OCI-LY1 (cell line): Measurements from ENCODE around the gene RFC1.

Source experiments
- H2AFZ ChIP-seq: fragments of 200-600 bp; sonication (generic), shearing (Covaris generic); 2 replicates; pipeline ENCODE4 v1.6.0; 2014; ENCODE audit warnings: antibody characterized with exemption, mild to moderate bottlenecking, low read length
- H3F3A ChIP-seq: fragments of 200-600 bp; sonication (generic), shearing (Covaris generic); 2 replicates; pipeline ENCODE4 v1.6.0; 2014; ENCODE audit warnings: mild to moderate bottlenecking, antibody characterized with exemption, low read length, moderate library complexity; ENCODE audit not compliant: insufficient read depth
- H3K27ac ChIP-seq: fragments of 200-600 bp; sonication (generic); 2 replicates; pipeline ENCODE4 v1.5.1; 2014; ENCODE audit warnings: low read length, mixed run types, mild to moderate bottlenecking, low read depth; ENCODE audit not compliant: poor library complexity, severe bottlenecking
- H3K27me3 ChIP-seq: fragments of 200-600 bp; sonication (generic); 2 replicates; pipeline ENCODE4 v1.6.0; 2014; ENCODE audit warnings: antibody characterized with exemption, mild to moderate bottlenecking, low read length, moderate library complexity; ENCODE audit not compliant: insufficient read depth
- H3K36me3 ChIP-seq: fragments of 200-600 bp; sonication (generic); 2 replicates; pipeline ENCODE4 v1.6.1; 2014; ENCODE audit warnings: mild to moderate bottlenecking, antibody characterized with exemption, low read length, moderate library complexity, mixed read lengths; ENCODE audit not compliant: insufficient read depth
- H3K4me1 ChIP-seq: fragments of 200-600 bp; sonication (generic); 2 replicates; pipeline ENCODE4 v1.5.1; 2014; ENCODE audit warnings: mild to moderate bottlenecking, low read length, moderate library complexity; ENCODE audit not compliant: insufficient read depth, severe bottlenecking
- H3K4me2 ChIP-seq: fragments of 200-600 bp; sonication (generic), shearing (Covaris generic); 2 replicates; pipeline ENCODE4 v1.6.1; 2014; ENCODE audit warnings: low read length
- H3K4me3 ChIP-seq: fragments of 200-600 bp; sonication (generic); 2 replicates; pipeline ENCODE4 v1.5.1; 2014; ENCODE audit warnings: low read length, low read depth, mild to moderate bottlenecking, mixed read lengths; ENCODE audit not compliant: poor library complexity, severe bottlenecking
- H3K79me2 ChIP-seq: fragments of 200-600 bp; shearing (Covaris generic); 2 replicates; pipeline ENCODE4 v1.6.1; 2016; ENCODE audit warnings: mixed run types, low read length, mixed read lengths; ENCODE audit not compliant: insufficient read depth
- H3K9ac ChIP-seq: fragments of 200-600 bp; sonication (generic), shearing (Covaris generic); 2 replicates; pipeline ENCODE4 v1.6.1; 2014; ENCODE audit warnings: mild to moderate bottlenecking, low read length, mixed read lengths
- H3K9me2 ChIP-seq: fragments of 200-600 bp; sonication (generic), shearing (Covaris generic); 2 replicates; pipeline ENCODE4 v1.6.1; 2014; ENCODE audit warnings: low read depth, mild to moderate bottlenecking, low read length, mixed read lengths
- H3K9me3 ChIP-seq: fragments of 200-600 bp; shearing (Covaris generic); 2 replicates; pipeline ENCODE4 v1.6.1; 2014; ENCODE audit warnings: low read length, mixed read lengths
- H4K20me1 ChIP-seq: fragments of 200-600 bp; sonication (generic), shearing (Covaris generic); 2 replicates; pipeline ENCODE4 v1.6.0; 2016; ENCODE audit warnings: mild to moderate bottlenecking, low read length; ENCODE audit not compliant: insufficient read depth
- CTCF ChIP-seq: fragments of 200-600 bp; sonication (generic), shearing (Covaris generic); IDR thresholded peaks from 2 replicates; pipeline ENCODE4 v1.5.1; 2017; ENCODE audit warnings: mild to moderate bottlenecking, antibody characterized with exemption, low read length, moderate library complexity, mixed read lengths
- EZH2 ChIP-seq: fragments of 200-600 bp; sonication (generic), shearing (Covaris generic); IDR thresholded peaks from 2 replicates; pipeline ENCODE4 v1.8.0; 2017; ENCODE audit warnings: borderline replicate concordance, mixed run types, mild to moderate bottlenecking, antibody characterized with exemption, low read length, moderate library complexity, mixed read lengths

RFC1 gene

DNA sequence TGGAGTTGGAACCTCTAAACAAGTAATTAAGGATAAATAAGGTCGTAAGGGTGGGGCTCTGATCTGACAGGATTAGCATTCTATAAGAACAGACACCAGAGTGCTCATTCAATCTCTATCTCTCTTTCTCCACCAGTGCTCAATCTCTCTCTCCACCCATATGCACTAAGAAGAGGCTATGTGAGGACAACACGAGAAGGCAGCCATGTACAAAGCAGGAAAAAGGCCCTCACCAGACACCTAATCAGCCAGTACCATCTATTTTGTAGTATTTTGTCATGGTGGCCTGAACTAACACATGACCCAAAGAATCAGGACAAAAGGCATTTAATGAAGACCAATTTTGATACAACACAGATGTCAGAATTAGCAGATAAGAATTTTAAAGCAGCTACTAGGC, 16.8 kb downstream of the RFC1 start:
- H2AFZ ChIP-seq, result no peak overlapping the region
- peaks cover 69% of the 10 kb centered on the region for H3K36me3 ChIP-seq
- no peak overlapping the region for H3K4me2 ChIP-seq
- H3K79me2 ChIP-seq, result peaks cover 75% of the 10 kb centered on the region
- no peak overlapping the region for H3K27ac ChIP-seq
- no peak overlapping the region for H3K9ac ChIP-seq
- TF ChIP-seq CTCF, result no peak
- TF ChIP-seq EZH2, result no peak
- H3K9me2 ChIP-seq, result no peaks in the 10 kb centered on the region
- peaks cover 22% of the 10 kb centered on the region for H3K4me1 ChIP-seq
- no peaks in the 10 kb centered on the region for H4K20me1 ChIP-seq
- no peak overlapping the region for H3K4me3 ChIP-seq
- H3K27me3 ChIP-seq, result no peaks in the 10 kb centered on the region
- peaks cover 4% of the 10 kb centered on the region; the same call in 1 of the 2 replicates for H3K9me3 ChIP-seq
- no peaks in the 10 kb centered on the region; the same call in 1 of the 2 replicates for H3F3A ChIP-seq

DNA sequence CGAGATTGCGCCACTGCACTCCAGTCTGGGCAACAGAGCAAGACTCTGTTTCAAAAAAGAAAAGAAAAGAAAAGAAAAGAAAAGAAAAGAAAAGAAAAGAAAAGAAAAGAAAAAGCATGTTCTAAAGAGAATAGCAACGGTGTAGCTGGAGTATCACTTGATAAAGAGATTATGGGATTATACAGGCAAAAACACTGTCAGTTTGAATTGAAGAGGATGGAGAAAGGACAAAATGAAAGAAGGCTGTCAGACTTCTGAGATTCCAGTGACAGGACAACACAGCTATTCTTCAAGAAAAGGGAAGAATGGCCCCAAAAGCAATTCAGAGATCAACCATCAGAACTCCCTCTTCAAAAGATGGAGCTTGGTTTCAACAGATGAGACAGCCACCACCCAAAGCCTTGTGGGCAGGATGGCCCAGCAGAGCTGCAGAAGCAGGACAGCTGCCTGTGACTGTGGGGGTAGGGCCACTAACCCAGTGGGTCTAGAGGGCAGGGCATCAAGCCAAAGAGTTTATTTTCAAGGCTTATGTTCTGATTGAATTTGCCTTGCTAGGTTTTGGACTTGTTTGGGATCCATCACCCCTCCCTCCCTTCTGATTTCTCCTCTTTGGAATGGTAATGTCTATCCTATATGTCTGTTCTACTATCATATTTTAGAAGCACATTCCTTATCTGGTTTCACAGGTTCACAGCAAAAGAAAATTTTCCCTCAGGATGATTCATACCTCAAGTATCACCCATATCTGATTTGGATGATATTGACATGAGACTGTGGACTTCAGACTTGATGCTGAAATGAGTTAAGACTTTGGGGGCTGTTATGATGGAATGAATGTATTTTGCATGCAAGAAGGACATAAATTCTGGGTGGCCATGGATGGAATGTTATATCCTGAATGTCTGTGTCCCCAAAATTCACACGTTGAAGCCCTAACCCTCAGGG, 17.5 kb downstream of the RFC1 start:
- TF ChIP-seq EZH2, result no peak
- TF ChIP-seq CTCF, result no peak
- Histone ChIP-seq H3K79me2 (peaks cover 72% of the 10 kb centered on the region), H3K4me2 (no peak overlapping the region), H3K9me3 (peaks cover 4% of the 10 kb centered on the region; the same call in 1 of the 2 replicates), H3K36me3 (peaks cover 74% of the 10 kb centered on the region), H4K20me1 (no peaks in the 10 kb centered on the region), H3K4me3 (no peak overlapping the region), H3K4me1 (peaks cover 15% of the 10 kb centered on the region), H3K9me2 (no peaks in the 10 kb centered on the region), H2AFZ (no peak overlapping the region), H3F3A (no peaks in the 10 kb centered on the region; the same call in 1 of the 2 replicates), H3K9ac (no peak overlapping the region), H3K27me3 (no peaks in the 10 kb centered on the region), H3K27ac (no peak overlapping the region)

- Histone ChIP-seq H3K36me3 (peaks cover 76% of the 10 kb centered on the region), H3K4me2 (no peak overlapping the region), H3K9ac (no peak overlapping the region), H3K27ac (no peak overlapping the region), H3K79me2 (peaks cover 58% of the 10 kb centered on the region), H3F3A (no peaks in the 10 kb centered on the region; the same call in 1 of the 2 replicates), H3K9me3 (peaks cover 4% of the 10 kb centered on the region; the same call in 1 of the 2 replicates), H3K9me2 (no peaks in the 10 kb centered on the region), H4K20me1 (no peaks in the 10 kb centered on the region), H3K4me3 (no peak overlapping the region), H2AFZ (no peak overlapping the region), H3K4me1 (no peaks in the 10 kb centered on the region), H3K27me3 (no peaks in the 10 kb centered on the region)
- no peak for TF ChIP-seq EZH2
- no peak for TF ChIP-seq CTCF
Measured at GRCh38 chr4:39346856-39347519, 19.2 kb downstream of the RFC1 start.
